ENCODE data around the gene HOXA9. TPM values are rescaled to one million over a fixed set of nuclear protein-coding genes. Genes with fewer than 3 reads are reported as not detected.
A peak's percentile ranks its signal among the peaks of the same experiment; 100 is the strongest.

The HOXA9 gene
- total RNA-seq, 1 experiment from 2014 or later: 6.9 TPM

DNA sequence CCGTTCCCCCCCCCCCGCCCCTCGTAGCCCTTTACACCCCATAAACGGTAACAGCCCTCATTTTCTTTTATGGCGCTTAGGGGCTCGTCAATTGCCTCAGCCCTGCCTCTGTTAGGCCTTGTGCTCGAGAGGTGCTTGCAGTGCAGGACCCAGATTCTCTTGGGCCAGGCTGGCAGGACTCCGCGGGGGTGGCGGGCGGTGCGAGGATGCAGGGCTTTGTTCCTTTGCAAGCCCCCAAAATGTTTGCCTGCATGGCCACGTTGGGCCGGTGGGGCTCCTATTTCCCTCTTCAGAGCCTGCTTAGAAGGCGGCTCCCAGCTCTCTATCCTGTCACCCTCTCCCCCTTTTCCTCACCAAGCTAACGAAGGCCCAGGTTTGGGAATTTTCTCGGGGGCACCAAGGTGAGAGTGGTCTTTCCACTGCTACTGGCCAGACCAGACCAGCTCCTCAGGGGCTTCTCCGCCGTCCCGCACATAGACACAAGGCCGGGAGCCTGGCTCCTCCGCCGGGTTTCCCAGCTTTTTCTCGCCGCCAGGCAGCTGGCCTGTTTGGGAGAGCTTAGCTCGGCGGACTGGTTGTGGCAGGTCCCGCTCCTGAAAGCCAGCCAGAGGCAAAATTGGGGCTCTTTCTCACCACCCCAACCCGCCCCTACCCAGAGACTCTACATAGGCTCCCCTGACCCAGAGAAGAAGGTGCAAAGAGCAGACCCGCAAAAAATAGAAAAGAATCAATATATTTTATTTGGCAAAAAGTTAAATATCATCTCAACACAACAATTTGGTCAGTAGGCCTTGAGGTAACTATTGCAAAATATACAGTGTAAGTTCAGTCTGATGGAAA lies 3.4 kb downstream of the HOXA9 start:
- no peaks in the 10 kb centered on the region for H3K27me3 Mint-ChIP-seq (ENCODE audit: insufficient read depth, unreplicated experiment)
- TF ChIP-seq, protein P1, sequence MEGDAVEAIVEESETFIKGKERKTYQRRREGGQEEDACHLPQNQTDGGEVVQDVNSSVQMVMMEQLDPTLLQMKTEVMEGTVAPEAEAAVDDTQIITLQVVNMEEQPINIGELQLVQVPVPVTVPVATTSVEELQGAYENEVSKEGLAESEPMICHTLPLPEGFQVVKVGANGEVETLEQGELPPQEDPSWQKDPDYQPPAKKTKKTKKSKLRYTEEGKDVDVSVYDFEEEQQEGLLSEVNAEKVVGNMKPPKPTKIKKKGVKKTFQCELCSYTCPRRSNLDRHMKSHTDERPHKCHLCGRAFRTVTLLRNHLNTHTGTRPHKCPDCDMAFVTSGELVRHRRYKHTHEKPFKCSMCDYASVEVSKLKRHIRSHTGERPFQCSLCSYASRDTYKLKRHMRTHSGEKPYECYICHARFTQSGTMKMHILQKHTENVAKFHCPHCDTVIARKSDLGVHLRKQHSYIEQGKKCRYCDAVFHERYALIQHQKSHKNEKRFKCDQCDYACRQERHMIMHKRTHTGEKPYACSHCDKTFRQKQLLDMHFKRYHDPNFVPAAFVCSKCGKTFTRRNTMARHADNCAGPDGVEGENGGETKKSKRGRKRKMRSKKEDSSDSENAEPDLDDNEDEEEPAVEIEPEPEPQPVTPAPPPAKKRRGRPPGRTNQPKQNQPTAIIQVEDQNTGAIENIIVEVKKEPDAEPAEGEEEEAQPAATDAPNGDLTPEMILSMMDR (IDR thresholded peaks at IDR 0.05; ENCODE audit: unreplicated experiment): no peak
- ChIA-PET CTCF (interaction anchor here (0.5 to 3.5 kb wide), 29 partner anchors 10 to 1267 kb away, joined by 3 to 57 read pairs (median 5); partner anchors contain the start of genes HOXA3, HOXA4, HOXA5 and HOXA6), POLR2A (interaction anchor here (0.6 to 5.1 kb wide), 22 partner anchors 10 to 963 kb away, joined by 3 to 65 read pairs (median 6); partner anchors contain the start of genes CBX3, HNRNPA2B1, HOXA1 and HOXA4)
- peaks cover 15% of the 10 kb centered on the region for H3K36me3 Mint-ChIP-seq (ENCODE audit: insufficient read depth, unreplicated experiment)
- H3K4me3 Mint-ChIP-seq (ENCODE audit: unreplicated experiment): peak overlapping the region; percentile 84
- intact Hi-C loops (cut with micrococcal nuclease): loop anchor here (1.0 kb wide), 4 partner anchors 12 to 793 kb away; no protein-coding TSS in a partner anchor
- BruUV-seq (replicated peaks): no TSS peak
- peak; percentile 39 for DNase-seq (ENCODE audit: unreplicated experiment)
- H3K9me3 Mint-ChIP-seq (ENCODE audit: unreplicated experiment): no peaks in the 10 kb centered on the region
- peaks cover 6% of the 10 kb centered on the region for H3K4me1 Mint-ChIP-seq (ENCODE audit: insufficient read depth, unreplicated experiment)
- peak overlapping the region; percentile 76 for H3K27ac Mint-ChIP-seq (ENCODE audit: low read depth, unreplicated experiment)

DNA sequence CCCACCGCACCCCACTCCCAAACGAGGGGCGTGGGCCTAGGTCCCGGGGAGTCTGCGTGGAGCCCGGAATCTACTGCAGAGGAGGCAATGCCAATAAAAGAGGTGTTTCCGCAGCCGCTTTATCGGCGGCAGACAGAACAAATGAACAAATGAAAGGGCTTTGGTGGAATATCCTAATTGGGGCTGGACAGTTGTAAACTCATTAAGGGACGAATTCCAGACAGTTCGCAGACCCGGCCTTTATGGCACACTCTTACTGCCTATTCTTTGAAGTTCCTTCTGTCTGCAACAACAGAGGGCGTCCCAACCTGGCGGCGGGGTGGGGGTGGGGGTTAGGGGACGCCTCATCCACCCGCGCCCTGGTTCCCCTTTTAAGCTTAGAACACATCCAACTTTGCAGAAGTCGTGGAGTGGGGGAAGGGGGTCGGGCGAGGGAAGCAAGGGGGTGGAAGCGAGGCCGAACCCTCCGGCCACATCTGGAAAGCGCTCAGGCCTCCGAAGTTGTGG lies 4.1 kb downstream of the HOXA9 start:
- CTCF ChIA-PET: interaction anchor here (0.5 to 3.5 kb wide), 30 partner anchors 11 to 1356 kb away, joined by 3 to 57 read pairs (median 4); partner anchors contain the start of genes HOXA3, HOXA4 and HOXA6
- Mint-ChIP-seq H3K4me3 (ENCODE audit: unreplicated experiment) (peak overlapping the region; percentile 84), H3K9me3 (ENCODE audit: unreplicated experiment) (no peaks in the 10 kb centered on the region), H3K27me3 (ENCODE audit: insufficient read depth, unreplicated experiment) (no peaks in the 10 kb centered on the region), H3K27ac (ENCODE audit: low read depth, unreplicated experiment) (no peak overlapping the region), H3K4me1 (ENCODE audit: insufficient read depth, unreplicated experiment) (peaks cover 6% of the 10 kb centered on the region), H3K36me3 (ENCODE audit: insufficient read depth, unreplicated experiment) (peaks cover 15% of the 10 kb centered on the region)
- POLR2A ChIA-PET: interaction anchor here (0.6 to 5.1 kb wide), 18 partner anchors 10 to 1210 kb away, joined by 3 to 65 read pairs (median 6); partner anchors contain the start of genes HOXA5 and HOXA6
- BruUV-seq (replicated peaks): no TSS peak
- TF ChIP-seq, protein P1 (IDR thresholded peaks at IDR 0.05; ENCODE audit: unreplicated experiment): no peak
- intact Hi-C loops (cut with micrococcal nuclease): loop anchor here (1.0 kb wide), 4 partner anchors 11 to 792 kb away; no protein-coding TSS in a partner anchor
- DNase-seq (ENCODE audit: unreplicated experiment): no peak

DNA sequence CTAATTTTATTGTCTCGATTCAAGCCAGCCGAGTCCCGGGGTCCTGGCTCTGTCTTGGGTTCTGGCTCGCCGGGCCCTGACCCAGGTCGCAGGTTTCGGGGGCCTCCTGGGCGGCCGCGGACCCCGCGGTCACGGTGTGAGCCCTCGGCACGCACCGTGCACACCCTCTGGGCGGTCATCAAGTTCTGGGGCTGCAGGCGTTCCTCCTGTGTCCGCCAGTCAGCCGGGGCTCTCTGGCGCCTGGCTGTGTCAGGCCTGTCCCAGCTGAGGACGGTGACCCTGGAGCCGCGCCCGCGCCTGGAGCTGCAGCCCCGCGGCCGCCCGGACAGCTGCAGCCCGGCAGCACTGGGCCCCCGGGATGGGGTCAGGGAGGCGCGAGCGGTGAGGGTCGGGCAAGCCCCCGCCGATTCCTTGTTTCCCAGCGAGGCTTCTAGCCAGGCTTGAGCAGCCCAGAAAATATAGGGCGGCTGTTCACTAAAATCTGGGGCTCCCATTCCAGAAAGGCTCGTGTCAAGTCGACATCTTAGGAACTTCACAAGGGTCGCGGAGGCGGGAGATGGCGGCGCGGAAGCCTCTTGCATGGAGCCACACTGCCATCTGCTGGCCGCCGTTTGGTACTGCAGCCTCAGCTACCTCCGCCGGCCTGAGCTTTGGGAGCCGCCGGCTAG lies 4.7 kb downstream of the HOXA9 start:
- H3K4me3 Mint-ChIP-seq (ENCODE audit: unreplicated experiment): peak overlapping the region; percentile 84
- peaks cover 15% of the 10 kb centered on the region for H3K36me3 Mint-ChIP-seq (ENCODE audit: insufficient read depth, unreplicated experiment)
- TF ChIP-seq, protein P1 (IDR thresholded peaks at IDR 0.05; ENCODE audit: unreplicated experiment): peak; percentile 96
- ChIA-PET CTCF (interaction anchor here (0.6 to 3.5 kb wide), 25 partner anchors 10 to 1356 kb away, joined by 3 to 57 read pairs (median 5); partner anchors contain the start of genes HOXA3, HOXA4 and HOXA6), POLR2A (interaction anchor here (0.6 to 5.1 kb wide), 15 partner anchors 11 to 1209 kb away, joined by 3 to 65 read pairs (median 7); partner anchors contain the start of genes HOXA5 and HOXA6)
- peaks cover 8% of the 10 kb centered on the region for H3K4me1 Mint-ChIP-seq (ENCODE audit: insufficient read depth, unreplicated experiment)
- intact Hi-C loops (cut with micrococcal nuclease): loop anchor here (1.0 kb wide), 4 partner anchors 10 to 791 kb away; no protein-coding TSS in a partner anchor
- no peaks in the 10 kb centered on the region for H3K27me3 Mint-ChIP-seq (ENCODE audit: insufficient read depth, unreplicated experiment)
- no peaks in the 10 kb centered on the region for H3K9me3 Mint-ChIP-seq (ENCODE audit: unreplicated experiment)
- no TSS peak for BruUV-seq (replicated peaks)
- no peak overlapping the region for H3K27ac Mint-ChIP-seq (ENCODE audit: low read depth, unreplicated experiment)
- DNase-seq (ENCODE audit: unreplicated experiment): peak; percentile 83
